ENCODE measurements around the gene SFXN2.

- TF ChIP-seq CTCF (IDR thresholded peaks at IDR 0.05) (no peak), POLR2A (IDR thresholded peaks at IDR 0.05) (no peak)
Measured at GRCh38 chr10:102698894-102699293, 15.5 kb upstream of the SFXN2 start.

All from right lobe of liver (tissue), 4 donors.